HG02981 (cell line): Measurements from ENCODE around the gene FBXO28.
A peak's percentile ranks its signal among the peaks of the same experiment; 100 is the strongest.
"Not testable (repeated sequence)": the region's sequence is repeated elsewhere in the genome, so short reads cannot be mapped to it uniquely, and the experiment has no call there.

Experiments
- ATAC-seq: cut with Tn5 transposase; IDR thresholded peaks from one replicate; pipeline ENCODE4 v1.9.1; 2021; ENCODE audit warnings: mild to moderate bottlenecking, moderate library complexity; ENCODE audit not compliant: unreplicated experiment

Gene FBXO28

DNA sequence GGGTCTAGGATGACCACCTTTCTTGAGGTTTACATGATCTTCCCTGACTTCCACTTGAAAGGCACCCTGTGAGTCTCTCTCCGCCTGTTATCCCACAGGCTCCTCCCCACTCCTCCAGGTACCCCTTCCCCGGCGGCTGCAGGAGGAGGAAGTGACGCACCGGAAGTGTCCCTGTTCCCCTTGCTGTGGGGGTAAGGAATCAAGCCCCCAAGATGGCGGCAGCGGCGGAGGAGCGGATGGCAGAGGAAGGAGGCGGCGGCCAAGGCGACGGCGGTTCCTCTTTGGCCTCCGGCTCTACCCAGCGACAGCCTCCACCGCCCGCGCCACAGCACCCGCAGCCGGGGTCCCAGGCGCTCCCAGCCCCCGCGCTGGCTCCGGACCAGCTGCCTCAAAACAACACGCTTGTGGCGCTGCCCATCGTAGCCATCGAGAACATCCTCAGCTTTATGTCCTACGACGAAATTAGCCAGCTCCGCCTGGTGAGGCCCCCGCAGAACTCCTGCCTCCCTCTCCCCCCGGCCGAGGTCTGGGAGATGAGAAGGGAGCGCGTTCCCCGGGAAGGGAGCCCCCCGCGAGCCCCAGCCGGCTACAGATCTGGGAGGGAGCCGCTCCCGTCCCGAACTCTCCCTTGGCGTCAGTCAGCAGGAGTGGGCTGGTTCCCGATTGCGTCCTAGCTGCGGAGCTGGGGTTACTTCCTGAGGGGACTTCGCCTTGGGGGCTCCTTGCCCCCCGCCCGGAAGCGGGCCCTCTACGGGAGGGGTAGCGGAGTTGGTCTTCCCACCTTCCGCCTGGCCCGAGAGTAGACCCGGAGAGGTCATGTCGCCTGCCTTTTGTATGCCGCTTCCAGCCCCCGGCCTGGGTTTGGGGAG is at the start of gene FBXO28:
FBXO28 (plus strand) TSS at position 194 of the 869 bp plus-strand sequence; CDS start at position 213, 19 bp downstream.
- peak; percentile 98 for ATAC-seq

GRCh38 chr1:224064150-224064549 is 49.8 kb upstream of the FBXO28 start:
- no peak for ATAC-seq

DNA sequence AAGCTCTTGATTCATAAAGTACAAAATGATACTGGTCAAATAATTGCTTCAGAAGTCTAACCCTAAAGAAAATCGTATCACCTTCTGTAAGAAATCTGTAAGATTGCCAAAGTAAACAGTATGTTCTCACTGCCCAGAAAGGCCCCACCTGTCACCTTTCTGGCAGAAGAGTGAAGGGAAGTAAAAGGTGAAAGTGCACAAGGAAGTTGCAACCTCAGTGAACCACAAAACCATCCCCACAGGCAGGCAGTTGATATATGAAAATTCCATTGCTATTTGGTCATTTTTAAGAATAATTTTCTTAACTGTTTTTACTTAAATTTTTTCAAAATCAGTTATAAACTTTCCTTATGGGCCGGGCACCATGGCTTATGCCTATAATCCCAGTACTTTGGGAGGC is 48.5 kb upstream of the FBXO28 start:
- ATAC-seq, result no peak

- no peak for ATAC-seq
Observed at GRCh38 chr1:224067207-224067606, 46.7 kb upstream of the FBXO28 start.

DNA sequence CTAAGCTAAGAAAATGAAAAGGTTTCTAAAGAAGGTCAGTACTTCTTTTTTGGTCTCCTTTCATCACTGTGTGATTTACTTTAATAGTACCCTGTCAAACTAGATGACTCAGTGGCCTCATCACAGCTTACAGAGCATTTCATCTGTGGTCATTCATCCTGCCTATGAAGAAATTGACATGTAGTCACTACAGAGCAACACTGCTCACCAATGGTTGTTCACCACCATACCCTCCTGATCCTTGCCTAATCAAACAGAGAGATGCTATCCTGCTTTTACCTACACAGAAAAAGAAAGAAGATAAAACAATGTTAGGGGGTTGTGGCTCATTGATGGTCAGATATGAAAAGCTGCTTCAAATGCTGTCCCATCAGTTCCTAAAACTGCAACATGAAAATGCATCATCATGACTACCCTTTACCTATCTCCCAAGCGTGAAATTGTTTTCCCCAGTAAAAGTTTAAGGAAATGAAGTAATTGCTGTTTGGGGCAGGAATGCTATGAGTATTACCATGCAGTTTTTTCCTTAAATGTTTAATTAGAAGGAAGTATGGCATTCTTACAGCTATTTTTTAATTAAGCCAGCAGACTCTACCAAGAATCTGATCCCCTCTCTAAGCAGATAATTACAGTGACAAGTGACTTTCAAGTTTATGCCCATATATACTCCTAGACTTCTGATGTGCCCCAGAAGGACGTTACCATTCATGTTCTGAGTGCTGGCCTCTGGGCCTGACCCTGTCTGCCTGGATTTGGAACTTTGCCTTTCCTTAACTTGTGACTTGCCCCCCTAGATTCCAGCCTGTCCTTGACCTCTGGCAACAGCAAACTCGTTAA is 46.1 kb upstream of the FBXO28 start:
- ATAC-seq, result no peak

- ATAC-seq, result no peak
Observed at GRCh38 chr1:224068458-224069072, 45.3 kb upstream of the FBXO28 start.

- ATAC-seq, result no peak
Observed at GRCh38 chr1:224069138-224069537, 44.8 kb upstream of the FBXO28 start.

GRCh38 chr1:224070521-224070920 is 43.4 kb upstream of the FBXO28 start:
- no peak for ATAC-seq

DNA sequence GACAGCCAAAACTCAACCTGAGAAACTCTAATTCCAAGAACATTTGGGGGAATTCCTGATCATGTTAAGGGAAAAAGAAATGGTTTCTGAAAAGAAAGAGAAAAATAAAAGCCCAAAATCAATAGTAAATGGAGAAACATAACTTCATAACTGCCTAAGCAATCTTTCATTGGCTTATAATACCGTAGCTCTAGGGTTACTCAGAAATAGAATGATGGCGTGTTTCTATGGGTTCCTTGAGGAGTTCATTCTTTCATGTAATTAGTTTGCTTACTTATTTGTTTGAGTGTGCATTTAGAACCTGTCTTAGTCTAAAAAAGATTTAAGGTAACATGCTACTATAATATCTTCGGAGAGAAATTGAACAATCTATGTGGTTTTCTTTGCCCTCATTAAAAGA is 37.5 kb upstream of the FBXO28 start:
- ATAC-seq, result no peak

DNA sequence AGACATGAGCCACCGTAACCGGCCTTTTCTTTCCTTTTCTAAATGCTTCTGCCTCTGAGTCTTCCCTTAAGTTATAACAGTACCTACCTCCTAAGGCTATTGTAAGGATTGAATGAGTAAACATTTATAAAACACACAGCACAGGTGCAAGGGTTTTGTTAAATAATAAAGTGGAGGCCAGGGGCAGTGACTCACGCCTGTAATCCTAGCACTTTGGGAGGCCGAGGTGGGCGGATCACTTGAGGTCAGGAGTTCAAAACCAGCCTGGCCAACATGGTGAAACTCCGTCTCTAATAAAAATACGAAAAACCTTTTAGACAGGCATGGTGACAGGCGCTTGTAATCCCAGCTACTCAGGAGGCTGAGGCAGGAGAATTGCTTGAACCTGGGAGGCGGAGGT is 34.3 kb upstream of the FBXO28 start:
- not testable (repeated sequence) for ATAC-seq

- ATAC-seq, result no peak
Observed at GRCh38 chr1:224080115-224080774, 33.7 kb upstream of the FBXO28 start.

DNA sequence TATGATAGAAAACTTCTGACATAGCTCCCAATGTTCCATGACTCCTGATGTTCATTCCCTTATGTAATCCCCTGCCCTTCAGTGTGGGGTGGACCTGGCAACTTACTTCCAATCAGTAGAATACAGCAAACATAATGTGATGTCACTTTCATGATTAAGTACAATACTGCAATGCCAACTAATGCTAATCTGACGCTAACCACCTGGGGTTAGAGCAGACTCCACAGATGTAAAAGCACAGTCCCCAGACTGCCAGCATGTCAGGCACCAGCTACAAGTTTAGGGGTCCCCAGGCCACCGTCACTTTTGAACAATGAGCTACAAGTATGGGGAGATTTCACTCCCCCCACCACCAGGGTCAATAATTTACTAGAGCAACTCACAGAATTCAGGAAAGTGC is 32.3 kb upstream of the FBXO28 start:
- no peak for ATAC-seq

DNA sequence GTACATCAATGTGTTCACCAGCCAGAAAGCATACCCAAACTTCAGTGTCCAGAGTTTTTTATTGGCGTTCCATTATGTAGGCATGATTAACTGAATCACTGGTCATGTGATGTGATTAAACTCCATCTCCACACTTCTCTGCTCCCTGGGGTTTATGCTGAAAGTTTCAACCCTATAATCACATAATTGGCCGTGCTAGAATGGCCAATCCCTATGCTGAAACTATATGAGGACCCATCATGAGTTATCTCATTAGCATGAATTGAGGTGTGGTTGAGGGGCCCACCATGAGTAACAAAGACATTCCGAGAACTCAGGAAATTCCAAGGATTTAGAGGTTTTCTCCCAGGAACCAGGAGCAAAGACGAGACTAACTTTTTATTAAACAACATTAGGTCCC is 31.8 kb upstream of the FBXO28 start:
- ATAC-seq, result no peak

GRCh38 chr1:224084867-224085266 is 29.0 kb upstream of the FBXO28 start:
- ATAC-seq, result no peak

- no peak for ATAC-seq
Observed at GRCh38 chr1:224085421-224086108, 28.3 kb upstream of the FBXO28 start.

GRCh38 chr1:224087286-224087794 is 26.6 kb upstream of the FBXO28 start:
- ATAC-seq, result no peak

- no peak for ATAC-seq
Observed at GRCh38 chr1:224089583-224089982, 24.3 kb upstream of the FBXO28 start.

DNA sequence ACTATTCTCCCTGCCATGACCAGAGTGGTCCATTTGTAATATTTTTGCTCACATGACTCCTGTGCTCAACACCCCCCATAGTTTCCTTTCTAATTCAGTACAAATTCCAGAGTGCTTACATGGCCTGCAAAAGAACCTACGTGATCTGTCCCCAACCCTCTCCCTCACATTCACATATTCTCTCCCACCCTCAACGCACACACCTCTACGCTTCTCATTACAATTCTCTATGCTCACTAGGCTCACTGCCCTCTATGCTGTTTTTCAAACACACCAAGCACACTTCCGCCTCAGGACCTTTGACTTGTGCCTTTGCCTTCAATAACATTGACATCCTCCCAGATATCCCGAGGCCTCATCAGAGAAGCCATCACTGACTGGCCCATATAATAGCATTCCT is 23.8 kb upstream of the FBXO28 start:
- ATAC-seq, result no peak

DNA sequence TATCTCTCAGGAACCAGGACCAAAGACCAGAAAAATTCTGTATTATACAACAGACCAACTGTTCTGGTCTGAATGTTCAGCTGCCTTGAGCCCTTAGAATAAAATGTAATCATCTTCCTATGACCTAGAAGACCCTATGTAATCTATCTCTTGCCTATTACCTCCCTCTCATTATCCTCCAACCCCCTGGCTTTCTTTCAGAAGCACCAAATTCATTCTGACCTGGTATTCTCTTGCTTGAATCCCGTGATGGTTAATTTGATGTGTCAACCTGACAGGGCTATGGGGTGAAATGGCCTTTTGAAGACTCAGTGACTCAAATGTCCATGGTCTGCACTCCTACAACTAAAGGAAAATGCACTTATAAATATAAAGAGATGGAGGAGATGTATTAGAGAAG is 21.8 kb upstream of the FBXO28 start:
- ATAC-seq, result no peak

- ATAC-seq, result no peak
Observed at GRCh38 chr1:224092601-224093000, 21.3 kb upstream of the FBXO28 start.
